ENCODE measurements around the gene CETN1.

CETN1 gene

DNA sequence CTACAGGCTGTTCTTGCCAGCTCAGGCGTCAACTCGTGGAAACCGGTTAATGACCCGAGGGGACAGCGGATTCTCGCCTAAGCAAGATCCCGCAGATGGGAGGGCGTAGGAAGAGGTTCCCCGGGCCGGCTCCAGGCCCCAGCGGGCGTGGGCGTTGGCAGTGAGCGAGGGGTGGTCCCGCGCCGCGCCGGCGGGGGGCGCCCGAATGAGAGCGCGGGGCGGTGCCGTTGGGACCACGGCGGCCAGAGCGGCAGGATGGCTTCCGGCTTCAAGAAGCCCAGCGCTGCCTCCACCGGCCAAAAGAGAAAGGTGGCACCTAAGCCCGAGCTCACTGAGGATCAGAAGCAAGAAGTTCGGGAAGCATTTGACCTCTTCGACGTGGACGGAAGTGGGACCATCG lies at the start of gene CETN1:
Gene CETN1 (plus strand): TSS at position 227 of the 400 bp plus-strand sequence. CDS start 29 bp downstream, at position 256.
- no peak for DNase-seq

DNA sequence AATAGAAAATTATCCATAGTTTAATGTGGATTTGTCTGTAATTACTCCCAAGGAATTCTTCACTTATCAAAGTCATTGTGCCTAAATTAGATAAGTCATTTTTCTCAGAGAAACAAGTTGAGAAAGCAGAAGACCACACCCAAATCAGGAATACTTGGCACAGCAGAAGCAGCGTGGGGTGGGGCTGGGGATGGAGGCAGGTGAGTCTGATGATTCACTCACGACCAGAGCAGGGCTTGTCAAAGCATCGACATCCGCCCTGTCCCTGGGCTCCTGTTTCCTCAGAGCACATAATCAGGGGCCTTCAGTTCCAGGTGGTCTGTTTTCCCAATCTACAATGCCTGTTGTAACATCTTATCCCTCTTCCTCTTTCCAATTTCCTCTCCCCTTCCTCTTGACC lies 48.2 kb upstream of the CETN1 start:
- no peak for DNase-seq

DNA sequence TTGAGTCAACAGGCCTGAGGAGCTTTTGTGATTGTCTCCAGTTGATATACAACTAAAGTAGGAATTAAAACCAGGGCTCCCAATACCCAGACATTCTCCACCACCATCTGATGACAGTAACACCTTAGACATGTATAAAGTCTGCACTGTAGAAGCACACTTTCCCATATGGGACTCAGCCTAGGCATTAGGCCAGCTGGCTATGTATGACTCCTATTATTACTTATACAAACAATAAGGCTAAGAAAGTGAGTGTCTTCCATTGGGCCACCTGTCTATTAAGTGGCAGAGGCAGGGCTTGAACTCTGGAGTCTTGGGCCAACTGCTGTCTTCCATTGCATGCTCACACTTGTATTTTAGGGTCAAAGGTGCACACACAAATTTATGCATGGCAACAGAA lies 47.5 kb upstream of the CETN1 start:
- no peak for DNase-seq

DNA sequence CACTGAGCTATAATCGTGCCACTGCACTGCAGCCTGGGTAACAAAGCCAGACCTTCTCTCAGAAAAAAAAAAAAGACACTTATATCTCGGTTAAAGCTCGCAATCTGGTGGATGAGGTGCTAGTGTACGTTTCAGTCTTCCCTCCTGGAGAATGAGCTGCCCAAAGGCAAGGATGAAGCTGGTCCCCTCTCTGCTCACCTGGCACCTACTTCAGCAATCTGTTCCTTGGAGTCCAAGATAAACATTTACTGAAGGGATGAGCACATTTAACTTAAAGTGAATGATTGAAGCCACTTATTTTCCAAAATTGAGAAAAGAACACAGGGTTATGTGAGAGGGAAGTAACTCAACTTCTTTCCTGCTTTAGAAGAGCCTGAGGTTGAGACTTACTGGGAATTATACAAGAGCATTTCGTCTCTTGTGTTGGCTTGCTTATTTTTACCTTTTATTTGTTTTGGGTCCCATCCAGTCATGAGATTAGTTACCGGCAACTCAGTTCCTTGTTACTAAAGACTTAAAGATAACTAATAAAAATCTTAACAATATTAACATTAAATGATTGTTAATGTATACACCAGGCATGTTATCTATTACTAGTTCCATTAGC lies 46.1 kb upstream of the CETN1 start:
- no peak for DNase-seq

DNA sequence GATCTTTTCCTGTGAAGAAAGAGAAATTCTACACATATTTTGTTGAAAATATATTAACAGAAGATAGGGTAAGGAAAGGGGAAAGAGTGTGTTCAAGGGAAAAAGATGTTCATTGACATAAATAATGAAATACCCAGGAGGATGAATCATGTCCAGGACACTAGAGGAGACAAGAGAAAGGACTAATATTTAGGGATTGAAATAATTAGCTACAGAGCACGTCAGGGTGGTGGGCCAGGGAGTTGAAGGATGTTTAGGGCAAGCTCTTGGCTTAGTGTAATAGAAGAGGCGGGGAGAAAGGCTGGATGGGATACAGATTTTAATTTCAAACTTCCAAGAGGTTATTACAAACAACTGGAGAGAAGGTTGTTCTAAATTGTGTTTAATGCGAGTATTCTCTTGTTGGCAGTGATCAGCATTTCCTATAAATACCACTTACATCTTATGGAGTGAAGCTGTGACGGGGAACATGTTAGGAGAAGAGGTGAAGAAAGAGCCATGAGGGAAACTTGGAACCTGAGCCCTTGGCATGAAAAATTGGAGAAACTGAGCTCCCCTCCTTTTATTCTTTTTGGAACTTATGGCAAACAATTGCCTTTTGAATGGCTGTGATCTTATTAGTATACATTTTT lies 36.6 kb upstream of the CETN1 start:
- no peak for DNase-seq

DNA sequence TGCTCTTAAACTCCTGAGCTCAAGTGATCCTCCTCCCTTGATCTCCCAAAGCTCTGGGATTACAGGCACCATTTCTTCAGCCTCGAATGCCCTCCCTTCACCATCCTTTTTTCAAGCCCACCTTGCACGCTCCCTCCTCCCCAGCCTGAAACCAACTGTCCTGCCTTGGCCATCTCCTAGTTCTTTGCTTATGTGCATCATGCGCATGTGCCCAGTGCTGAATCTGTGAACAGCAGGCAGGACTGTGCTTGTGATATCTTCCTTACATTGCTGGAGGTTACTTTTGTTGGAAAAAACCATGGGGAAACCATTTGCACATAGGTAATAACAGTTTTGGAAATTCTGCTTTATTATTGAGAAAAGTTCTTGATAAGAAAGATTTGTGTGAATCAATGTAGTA lies 30.2 kb upstream of the CETN1 start:
- no peak for DNase-seq

DNA sequence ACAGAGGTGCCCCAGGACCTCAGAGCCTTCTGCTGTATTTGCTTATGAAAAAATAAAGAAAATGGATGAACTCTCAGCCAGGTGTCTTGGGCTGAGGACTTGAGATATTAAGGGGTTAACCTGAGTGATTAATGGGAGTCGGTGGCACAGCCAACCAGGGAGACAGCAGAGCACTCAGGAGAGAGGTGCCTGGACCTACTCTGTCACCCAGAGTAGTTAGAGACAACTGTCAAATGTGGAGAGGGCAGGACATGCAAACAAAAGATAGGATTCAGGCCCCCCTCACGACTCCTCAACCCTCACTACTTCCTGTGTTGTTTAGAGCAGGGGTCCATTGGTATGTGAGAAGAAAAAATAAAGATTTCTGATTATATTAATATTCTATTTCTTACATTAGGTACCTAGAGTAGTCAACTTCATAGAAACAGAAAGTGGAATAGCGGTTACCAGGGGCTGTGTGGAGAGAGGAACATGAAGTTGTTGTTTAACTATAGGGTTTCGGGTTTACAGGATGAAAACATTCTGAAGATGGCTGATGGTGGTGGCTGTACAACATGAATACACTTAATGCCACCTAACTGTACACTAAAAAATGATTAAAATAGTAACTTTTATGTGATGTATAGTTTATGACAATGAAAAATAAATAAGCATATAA lies 28.6 kb upstream of the CETN1 start:
- no peak for DNase-seq

DNA sequence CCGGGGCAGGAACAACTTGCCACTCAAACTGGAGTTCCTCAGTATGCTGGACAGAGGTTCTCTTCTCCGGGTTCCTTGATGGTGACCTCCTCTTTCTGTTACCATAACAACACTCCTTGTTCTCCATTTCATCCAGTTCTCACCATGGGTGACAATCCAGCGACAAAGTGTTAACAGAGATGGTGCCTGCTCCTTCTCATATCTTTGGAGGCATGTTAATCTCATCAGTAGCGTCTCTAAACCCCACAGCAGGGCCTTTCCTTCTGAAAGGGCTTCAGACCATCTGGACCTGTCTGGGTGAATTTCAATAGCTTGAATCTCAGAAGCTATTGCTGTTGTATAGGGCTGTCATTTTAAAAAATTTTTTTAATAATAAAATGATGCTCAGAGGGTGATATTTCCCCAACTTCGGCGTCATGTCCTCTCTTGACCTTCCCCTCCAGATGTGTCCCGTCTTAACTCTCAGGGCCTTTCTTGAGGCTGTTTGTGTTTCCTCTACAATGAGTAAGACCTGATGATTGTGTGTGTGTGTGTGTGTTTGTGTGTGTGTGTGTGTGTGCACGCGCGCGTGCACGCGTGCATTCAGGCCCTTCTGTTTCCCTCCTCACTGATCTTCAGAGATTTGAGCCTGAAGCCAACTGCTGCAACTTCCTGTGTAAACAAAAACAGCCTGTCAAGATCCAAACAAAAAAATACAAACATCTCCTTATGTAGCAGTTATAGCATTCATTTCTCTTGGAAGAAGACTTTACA lies 24.3 kb upstream of the CETN1 start:
- DNase-seq: no peak

DNA sequence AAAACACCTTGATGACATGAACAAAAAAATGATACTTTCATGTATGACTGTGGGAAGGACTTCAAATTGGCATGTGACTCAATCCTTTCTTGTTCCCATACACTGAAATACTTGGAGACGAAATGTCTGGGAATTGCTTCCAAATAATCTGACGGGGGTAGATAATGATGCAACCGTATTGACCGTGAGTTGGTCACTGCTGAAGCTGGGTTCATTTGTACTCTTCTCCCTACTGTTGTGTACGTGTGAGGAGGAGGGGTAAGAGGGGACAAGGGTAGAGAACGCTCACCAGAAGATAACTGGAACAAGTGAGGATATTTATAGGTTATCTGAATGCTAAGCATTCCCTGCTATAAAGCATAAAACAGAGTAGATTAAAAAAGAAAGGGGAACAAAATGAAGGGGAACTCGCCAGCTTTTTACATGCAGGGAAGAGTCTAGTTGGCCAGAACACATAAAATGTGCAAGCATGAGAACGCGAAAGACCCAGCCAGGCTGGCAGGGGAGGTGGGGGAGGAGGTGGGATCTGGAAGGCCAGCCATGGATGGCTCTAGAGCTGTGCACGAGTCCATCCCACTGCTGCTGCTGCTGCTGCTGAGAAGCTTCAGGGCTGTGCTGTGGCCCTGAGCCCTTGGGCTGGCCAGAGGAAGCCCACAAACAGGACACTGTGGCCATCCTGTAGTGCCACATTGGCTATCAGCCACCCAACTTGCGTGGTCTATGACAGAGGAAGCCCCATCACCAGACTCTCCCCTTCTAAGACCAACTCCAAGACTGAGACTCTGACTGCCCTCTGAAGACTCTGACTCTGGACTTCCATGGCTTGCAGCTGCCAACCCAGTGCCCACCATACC lies 15.2 kb upstream of the CETN1 start:
- no peak for DNase-seq

DNA sequence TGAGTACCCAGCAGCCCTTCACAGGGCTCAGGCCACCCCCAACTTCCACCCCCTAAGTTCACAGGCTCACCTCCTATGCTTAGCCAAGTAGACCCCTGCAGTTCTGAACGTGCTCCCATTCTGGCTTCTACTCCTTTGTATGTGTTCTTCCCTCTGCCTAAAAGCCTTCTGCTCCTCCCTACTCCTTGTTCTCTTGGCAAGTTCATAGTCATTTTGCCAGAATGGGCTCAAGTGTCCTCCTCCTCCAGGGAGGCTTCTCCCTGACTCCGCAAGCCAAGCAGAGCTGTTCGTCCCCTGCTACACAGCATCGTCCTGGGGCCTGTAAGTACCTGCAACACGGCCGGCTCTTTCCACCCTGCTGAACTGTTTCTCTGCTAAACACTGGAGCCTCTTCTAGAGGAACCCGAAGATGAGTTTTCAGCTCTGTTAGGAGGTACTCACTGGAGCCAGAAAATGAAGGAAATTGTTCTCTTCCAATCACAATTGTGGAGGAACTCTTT lies 14.6 kb upstream of the CETN1 start:
- DNase-seq: no peak

DNA sequence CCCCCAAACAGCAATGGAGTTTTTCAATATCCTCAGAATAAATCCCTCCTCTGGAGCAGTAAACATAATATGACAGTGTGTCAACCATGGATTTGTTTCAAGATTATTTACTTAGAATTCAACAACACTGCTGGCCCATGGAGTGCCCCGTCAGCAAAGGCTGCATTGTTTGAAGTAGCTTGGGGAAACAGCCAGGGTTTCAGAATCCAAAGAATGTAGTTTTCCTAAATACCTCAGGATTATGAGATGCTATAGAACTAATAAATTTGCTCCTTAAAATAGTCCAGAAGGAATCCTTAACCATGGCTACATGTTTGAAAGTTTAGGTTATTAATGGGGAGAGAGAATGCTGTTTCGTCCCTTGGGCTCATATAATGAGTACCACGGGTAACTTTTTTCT lies 13.1 kb upstream of the CETN1 start:
- DNase-seq: no peak

DNA sequence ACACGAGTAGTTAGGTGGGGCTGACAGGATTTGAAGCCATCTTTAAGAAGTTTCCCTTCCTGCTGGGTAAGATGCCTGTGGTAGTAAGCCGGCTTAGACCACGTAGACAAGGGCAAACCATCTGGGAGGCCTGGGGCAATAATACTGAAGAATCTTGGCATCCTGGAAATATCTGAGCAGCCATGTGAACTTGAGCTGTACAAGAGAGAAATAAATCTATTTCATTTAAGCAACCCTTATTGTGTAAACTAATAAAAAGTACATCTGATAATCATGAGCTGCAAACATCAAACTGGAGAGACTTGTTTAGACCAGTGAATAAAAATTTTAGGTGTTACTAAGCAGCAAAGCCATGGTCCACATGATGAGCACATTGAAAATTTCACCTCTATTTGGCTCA lies 11.4 kb upstream of the CETN1 start:
- no peak for DNase-seq

DNA sequence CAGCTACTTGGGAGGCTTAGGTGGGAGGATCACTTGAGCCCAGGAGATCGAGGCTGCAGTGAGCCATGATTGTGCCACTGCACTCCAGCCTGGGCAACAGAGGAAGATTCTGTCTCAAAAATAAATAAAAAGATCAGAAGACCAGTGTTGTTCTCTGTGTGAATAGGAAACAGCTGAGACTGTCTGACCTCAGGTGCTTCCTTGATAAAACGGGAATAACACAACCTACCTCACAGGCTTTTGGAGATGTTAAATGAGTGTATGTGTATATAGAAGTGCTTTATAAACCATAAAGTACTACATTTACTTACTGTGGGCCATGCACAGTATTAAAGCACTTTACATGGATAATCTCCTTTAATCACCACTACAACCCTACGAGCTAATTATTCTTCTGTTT lies 9.9 kb upstream of the CETN1 start:
- no peak for DNase-seq

DNA sequence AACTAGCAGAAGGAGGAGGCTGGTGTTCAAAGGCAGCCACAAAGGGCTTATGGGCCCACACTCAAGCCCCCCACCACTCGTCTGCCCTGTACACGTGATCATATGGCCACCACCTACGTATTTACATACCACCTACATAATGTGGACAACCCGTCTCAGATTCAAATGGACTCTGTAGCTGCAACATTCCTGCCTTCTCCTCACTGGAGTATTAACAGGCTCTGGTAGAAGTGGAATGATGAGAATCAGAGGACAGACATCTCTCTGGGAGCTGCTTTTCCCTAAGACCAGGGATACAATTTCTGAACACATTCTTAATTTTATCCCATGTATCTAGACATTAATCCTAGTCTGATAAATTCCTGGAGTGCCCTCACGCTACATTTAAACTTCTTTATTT lies 9.5 kb upstream of the CETN1 start:
- DNase-seq: no peak

DNA sequence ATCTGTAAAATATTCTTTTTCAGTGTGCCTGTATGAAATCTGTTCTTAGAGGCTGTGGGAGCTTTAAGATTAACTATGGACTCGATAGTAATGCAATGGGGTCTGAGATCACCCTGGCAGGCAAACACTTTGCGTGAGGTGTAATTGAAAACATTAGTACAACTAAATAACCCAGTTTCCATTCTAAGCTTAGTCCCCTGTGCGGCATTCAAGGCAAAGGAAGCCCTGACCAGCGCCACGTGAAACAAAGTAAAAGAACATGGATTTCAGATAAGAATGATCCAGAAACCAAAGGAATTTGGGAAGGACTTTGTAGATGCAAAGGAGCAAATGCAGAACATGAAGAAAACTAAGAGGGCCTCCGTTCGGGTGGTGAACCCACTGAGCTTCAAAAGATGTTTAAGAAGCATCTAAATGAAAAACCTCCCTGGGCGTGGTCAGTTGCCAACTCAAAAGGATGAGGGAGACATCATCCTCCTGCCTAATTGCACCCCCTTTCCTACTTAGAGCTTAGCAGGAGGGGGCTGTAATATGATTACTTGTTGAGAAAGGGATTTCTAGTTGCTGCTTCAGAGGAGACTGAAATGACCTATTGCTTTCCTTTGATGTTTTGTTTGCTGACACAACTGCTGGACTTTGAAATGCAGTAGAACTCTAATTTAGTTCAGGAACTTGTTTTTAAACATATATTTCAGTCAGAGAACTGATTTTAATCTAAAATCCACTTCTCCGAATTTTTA lies 7.9 kb upstream of the CETN1 start:
- no peak for DNase-seq

DNA sequence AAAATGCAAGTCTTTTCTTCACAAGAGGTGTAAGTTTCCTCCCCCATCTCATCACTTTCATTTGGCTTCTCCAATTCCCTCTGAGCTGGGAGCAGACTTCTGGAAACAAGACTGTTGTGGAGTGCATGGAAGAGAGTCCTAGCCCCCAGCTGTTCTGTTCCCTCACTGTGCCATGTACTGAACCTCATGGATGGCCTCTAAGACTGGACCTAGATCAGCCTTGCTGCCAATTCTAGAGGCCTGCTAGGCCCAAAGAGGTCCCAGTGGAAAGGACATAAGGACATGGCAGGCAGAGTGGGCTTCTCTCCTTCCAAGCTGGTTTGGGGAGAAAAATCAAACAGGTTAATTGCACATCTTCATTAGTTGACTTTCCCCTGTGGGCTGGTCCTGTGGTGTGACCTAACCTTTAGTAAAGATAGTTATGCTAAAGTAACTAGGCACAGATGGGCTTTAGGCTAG lies 7.3 kb upstream of the CETN1 start:
- no peak for DNase-seq

DNA sequence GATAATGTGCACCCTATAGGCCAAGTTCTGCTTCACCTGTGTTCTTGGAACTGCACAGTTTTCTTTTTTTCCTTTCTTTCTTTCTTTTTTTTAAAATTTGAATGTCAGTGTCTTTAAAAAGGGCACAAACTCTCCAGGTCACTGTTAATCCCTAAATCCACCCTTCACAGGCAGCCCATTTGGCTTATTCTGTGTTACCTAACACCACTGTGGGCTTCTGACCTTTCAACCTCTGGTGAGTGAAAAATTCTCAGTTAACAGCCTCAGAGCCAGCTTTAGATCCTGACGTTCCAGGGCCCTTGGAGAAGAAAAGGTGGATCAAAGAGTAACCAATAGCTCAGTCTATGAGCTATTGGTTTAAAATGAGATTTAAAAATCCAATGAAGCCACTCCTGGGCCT lies 6.8 kb upstream of the CETN1 start:
- no peak for DNase-seq

DNA sequence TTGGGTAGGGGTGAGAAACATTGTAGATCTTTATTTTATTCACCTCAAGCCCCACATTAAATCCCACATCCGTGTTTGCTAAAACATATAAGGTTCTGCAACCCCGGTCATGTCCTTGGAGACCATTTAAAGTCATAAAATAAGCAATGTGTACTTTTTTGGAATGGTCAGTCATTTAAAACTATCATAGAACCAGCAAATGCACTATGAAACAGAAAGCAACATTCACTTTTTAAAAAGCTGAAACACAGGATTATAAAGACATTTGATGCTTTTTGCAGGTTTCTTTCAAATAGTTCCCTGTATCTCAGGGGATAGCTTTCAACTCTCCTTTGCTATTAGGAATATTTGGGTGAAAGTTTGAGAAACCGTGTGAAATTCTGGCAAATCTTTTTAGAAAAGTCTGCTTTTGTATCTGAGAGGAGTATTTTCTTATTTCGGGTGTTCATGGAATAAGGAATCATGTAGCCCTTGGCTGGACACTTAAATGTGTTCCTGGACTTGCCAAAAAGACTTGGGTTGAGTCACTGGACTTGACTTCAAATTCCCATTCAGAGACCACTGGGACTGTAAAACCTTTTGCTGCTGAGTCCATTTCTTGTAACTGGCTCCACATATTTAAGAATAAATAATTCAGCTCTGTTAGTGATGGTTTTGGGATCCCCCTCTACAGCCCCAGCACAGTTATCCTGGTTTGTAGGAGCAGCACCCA lies 5.9 kb upstream of the CETN1 start:
- no peak for DNase-seq

DNA sequence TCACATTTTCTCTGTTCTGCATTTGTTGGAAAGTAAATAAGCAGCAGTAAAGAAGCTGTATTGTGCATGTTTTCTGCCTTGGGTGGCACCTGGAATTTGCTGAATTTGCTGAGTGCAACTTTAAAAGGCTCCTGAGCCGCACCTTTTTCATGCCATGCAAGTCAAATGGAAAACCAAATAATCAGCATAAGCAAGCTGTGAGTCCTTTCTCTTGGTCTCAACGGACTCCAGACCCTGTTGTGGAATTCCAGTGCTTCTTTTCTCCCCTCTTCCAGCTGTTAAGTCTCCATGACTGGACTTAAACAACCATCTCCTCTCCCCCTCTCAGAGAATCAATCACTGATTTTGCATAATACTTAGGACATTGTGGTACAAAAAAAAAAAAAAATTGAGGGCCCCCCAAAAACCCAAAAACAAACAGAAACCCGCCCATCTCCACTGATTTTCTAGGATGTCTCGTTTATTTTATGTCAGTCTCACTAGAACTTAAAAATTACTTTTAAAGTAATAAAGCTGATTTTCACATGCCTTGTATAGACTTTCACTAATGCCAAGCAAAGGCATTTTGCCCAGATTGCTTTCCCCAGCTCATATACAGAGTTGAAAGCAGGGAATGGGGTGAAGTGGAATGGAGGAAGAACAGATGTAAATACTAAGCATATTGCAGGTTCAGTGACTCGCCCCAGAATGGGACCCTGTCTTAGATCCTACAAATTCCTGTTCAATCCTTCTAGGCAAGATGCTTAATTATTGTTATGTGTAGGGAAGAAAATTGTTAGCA lies 5.1 kb upstream of the CETN1 start:
- no peak for DNase-seq

DNA sequence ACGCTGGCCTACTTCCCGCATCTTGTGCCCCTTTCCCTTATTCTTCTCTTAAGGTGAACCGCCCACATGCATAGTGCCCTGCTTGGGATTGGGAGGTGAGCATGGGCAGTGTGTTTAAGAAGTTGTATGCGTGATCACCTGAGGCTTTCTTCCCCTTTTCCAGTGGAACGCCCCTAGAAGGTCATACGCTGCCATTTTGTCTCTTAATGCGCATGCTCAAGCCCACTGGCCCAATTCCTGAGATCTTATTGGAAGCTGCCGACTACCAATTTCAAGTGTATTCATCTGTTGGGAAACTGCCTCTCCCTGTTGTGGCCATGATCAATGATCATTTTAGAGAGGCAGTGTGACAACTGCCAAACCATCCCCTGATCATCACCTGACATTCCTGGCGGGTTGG lies 3.3 kb upstream of the CETN1 start:
- DNase-seq: no peak
